ENCODE measurements around the gene NCKIPSD. TPM values are rescaled to one million over a fixed set of nuclear protein-coding genes. Genes with fewer than 3 reads are reported as not detected.

Gene NCKIPSD
- polyA plus RNA-seq, 1 of the 3 experiments (the other 2 are of a cell fraction), result 20.4 TPM

GRCh38 chr3:48661501-48662144, 24.1 kb downstream of the NCKIPSD start:
- no peak overlapping the region for H2AFZ ChIP-seq (ENCODE audit: low read depth)
- CTCF ChIA-PET, result interaction anchor here (0.6 to 4.5 kb wide), 4 partner anchors 26 to 467 kb away, joined by 3 to 33 read pairs (median 4); partner anchors contain the start of genes ARIH2 and SLC26A6

GRCh38 chr3:48660800-48661400, 24.8 kb downstream of the NCKIPSD start:
- Histone ChIP-seq H4K20me1 (ENCODE audit: insufficient read depth) (peaks cover 16% of the 10 kb centered on the region; the same call in 1 of the 2 replicates), H3K9me3 (no peaks in the 10 kb centered on the region), H3K9ac (no peak overlapping the region), H3K27ac (ENCODE audit: low read depth in 2 of 2, low read length in 1 of 2) (no peak overlapping the region), H2AFZ (ENCODE audit: low read depth) (no peak overlapping the region), H3K79me2 (ENCODE audit: insufficient read depth) (peaks cover 28% of the 10 kb centered on the region), H3K4me3 (ENCODE audit: low read depth in 2 of 2, low read length in 1 of 2) (peak overlapping the region in 1 of 2 experiments; percentile 6; a peak in 1 of 4 replicates), H3K4me2 (no peak overlapping the region), H3K36me3 (replicated peaks in 1 of 2; ENCODE audit: control insufficient read depth in 1 of 2, insufficient read depth in 2 of 2, low read length in 1 of 2) (peaks cover 15 to 43% of the 10 kb centered on the region in 2 experiments), H3K4me1 (ENCODE audit: control insufficient read depth in 1 of 2, insufficient read depth in 2 of 2, low read depth in 1 of 2, low read length in 1 of 2) (peaks cover 4 to 23% of the 10 kb centered on the region in 2 experiments; a peak in 2 of 4 replicates), H3K27me3 (ENCODE audit: insufficient read depth) (no peaks in the 10 kb centered on the region), H3F3A (replicated peaks; ENCODE audit: insufficient read depth) (peaks cover 12% of the 10 kb centered on the region), H3K9me2 (no peaks in the 10 kb centered on the region)
- CTCF ChIA-PET, result interaction anchor here (4.5 kb wide), 1 partner anchor 26 kb away, joined by 33 read pairs; the partner anchor contains the start of gene SLC26A6
- DNase-seq, result no peak
- POLR2A ChIA-PET, result interaction anchor here (1.9 kb wide), 1 partner anchor 56 kb away, joined by 4 read pairs; the partner anchor contains the start of gene IP6K2
- WGBS (ENCODE audit: low lambda C conversion rate), result 97% methylated on average over 61 of the region's 61 CpGs
- no peak for TF ChIP-seq USF2 (IDR thresholded peaks at IDR 0.05; ENCODE audit: borderline replicate concordance, low read depth, low read length)
- no peak for TF ChIP-seq IRF3 (IDR thresholded peaks at IDR 0.05; ENCODE audit: low read depth, low read length)
- no peak for TF ChIP-seq EP300 (IDR thresholded peaks at IDR 0.05; ENCODE audit: borderline replicate concordance in 1 of 2, low read depth in 1 of 2, low read length in 1 of 2)
- TF ChIP-seq FOXJ3 (CRISPR knock-in tag; IDR thresholded peaks at IDR 0.05), result no peak
- TF ChIP-seq CTCF (IDR thresholded peaks at IDR 0.05), result no peak
- no peak for TF ChIP-seq RAD21 (IDR thresholded peaks at IDR 0.05; ENCODE audit: low read length)

More at GRCh38 chr3:48661501-48662144, 24.1 kb downstream of the NCKIPSD start:
- peak overlapping the region; percentile 98; the same call in 1 of the 2 replicates for H3K4me2 ChIP-seq
- H3K4me1 ChIP-seq (ENCODE audit: control insufficient read depth in 1 of 2, insufficient read depth in 2 of 2, low read depth in 1 of 2, low read length in 1 of 2), result peaks cover 4 to 23% of the 10 kb centered on the region in 2 experiments; a peak in 2 of 4 replicates
- no peaks in the 10 kb centered on the region for H3K9me2 ChIP-seq
- no peak overlapping the region; the same call in 1 of the 2 replicates for H3K9ac ChIP-seq
- POLR2A ChIA-PET, result interaction anchor here (0.6 to 1.9 kb wide), 4 partner anchors 26 to 102 kb away, joined by 3 to 15 read pairs (median 4); partner anchors contain the start of genes IP6K2 and SLC26A6
- H3K27me3 ChIP-seq (ENCODE audit: insufficient read depth), result no peaks in the 10 kb centered on the region
- peaks cover 28% of the 10 kb centered on the region for H3K79me2 ChIP-seq (ENCODE audit: insufficient read depth)
- no peak overlapping the region for H3K27ac ChIP-seq (ENCODE audit: low read depth in 2 of 2, low read length in 1 of 2)
- 81% methylated on average over 47 of the region's 67 CpGs for WGBS (ENCODE audit: low lambda C conversion rate)
- peak; percentile 96 for TF ChIP-seq SIN3A (IDR thresholded peaks at IDR 0.05; ENCODE audit: borderline replicate concordance, low read depth, low read length)
- TF ChIP-seq REST (IDR thresholded peaks at IDR 0.05; ENCODE audit: low read depth, low read length), result peak; percentile 99
- TF ChIP-seq ELF1 (IDR thresholded peaks at IDR 0.05), result no peak
- TF ChIP-seq EZH2phosphoT487 (IDR thresholded peaks at IDR 0.05; ENCODE audit: borderline replicate concordance, low read depth), result no peak
- no peak for TF ChIP-seq FOXM1 (IDR thresholded peaks at IDR 0.05; ENCODE audit: low read depth)
- no peak for TF ChIP-seq CHD2 (IDR thresholded peaks at IDR 0.05; ENCODE audit: low read length, partially characterized antibody)
- TF ChIP-seq FOSL2 (IDR thresholded peaks at IDR 0.05; ENCODE audit: borderline replicate concordance, low read depth), result no peak
- H3K36me3 ChIP-seq (replicated peaks in 1 of 2; ENCODE audit: control insufficient read depth in 1 of 2, insufficient read depth in 2 of 2, low read length in 1 of 2), result peaks cover 15 to 38% of the 10 kb centered on the region in 2 experiments
- H3K4me3 ChIP-seq (ENCODE audit: low read depth in 2 of 2, low read length in 1 of 2), result peak overlapping the region; percentile 61 to 77
- DNase-seq, result no peak
- H3K9me3 ChIP-seq, result no peaks in the 10 kb centered on the region
- H4K20me1 ChIP-seq (ENCODE audit: insufficient read depth), result peaks cover 16% of the 10 kb centered on the region; the same call in 1 of the 2 replicates
- H3F3A ChIP-seq (replicated peaks; ENCODE audit: insufficient read depth), result peaks cover 12% of the 10 kb centered on the region
